HG03103 (cell line): ENCODE measurements around the gene GRB14.
"Not testable (repeated sequence)": the region's sequence is repeated elsewhere in the genome, so short reads cannot be mapped to it uniquely, and the experiment has no call there.

Experiments used
- ATAC-seq: cut with Tn5 transposase; IDR thresholded peaks from one replicate; pipeline ENCODE4 v1.9.1; 2021; ENCODE audit warnings: low read depth; ENCODE audit not compliant: unreplicated experiment

GRB14 gene

GRCh38 chr2:164560902-164561301, 60.4 kb downstream of the GRB14 start:
- no peak for ATAC-seq

- peak; percentile 54 for ATAC-seq
Observed at GRCh38 chr2:164560181-164560792, 61.0 kb downstream of the GRB14 start.

- ATAC-seq = no peak
Observed at GRCh38 chr2:164558450-164558849, 62.8 kb downstream of the GRB14 start.

- no peak for ATAC-seq
Observed at GRCh38 chr2:164554487-164554886, 66.8 kb downstream of the GRB14 start.

- ATAC-seq = no peak
Observed at GRCh38 chr2:164551519-164551918, 69.8 kb downstream of the GRB14 start.

GRCh38 chr2:164549705-164550104, 71.6 kb downstream of the GRB14 start:
- ATAC-seq = not testable (repeated sequence)

GRCh38 chr2:164545484-164545883, 75.8 kb downstream of the GRB14 start:
- no peak for ATAC-seq

GRCh38 chr2:164542581-164543021, 78.7 kb downstream of the GRB14 start:
- ATAC-seq = no peak

GRCh38 chr2:164538240-164538866, 82.9 kb downstream of the GRB14 start:
- ATAC-seq = peak; percentile 77

- no peak for ATAC-seq
Observed at GRCh38 chr2:164535280-164536025, 85.8 kb downstream of the GRB14 start.

- ATAC-seq = no peak
Observed at GRCh38 chr2:164530464-164530863, 90.8 kb downstream of the GRB14 start.

- ATAC-seq = no peak
Observed at GRCh38 chr2:164523726-164524125, 97.6 kb downstream of the GRB14 start.

GRCh38 chr2:164523009-164523408, 98.3 kb downstream of the GRB14 start:
- ATAC-seq = no peak

- ATAC-seq = no peak
Observed at GRCh38 chr2:164522561-164522981, 98.7 kb downstream of the GRB14 start.

GRCh38 chr2:164515734-164516133, 105.5 kb downstream of the GRB14 start:
- ATAC-seq = no peak

GRCh38 chr2:164515030-164515429, 106.3 kb downstream of the GRB14 start:
- no peak for ATAC-seq

- no peak for ATAC-seq
Observed at GRCh38 chr2:164514491-164514890, 106.8 kb downstream of the GRB14 start.

- no peak for ATAC-seq
Observed at GRCh38 chr2:164512871-164513270, 108.4 kb downstream of the GRB14 start.

- no peak for ATAC-seq
Observed at GRCh38 chr2:164511738-164512137, 109.5 kb downstream of the GRB14 start.

GRCh38 chr2:164510895-164511294, 110.4 kb downstream of the GRB14 start:
- ATAC-seq = no peak

GRCh38 chr2:164509137-164509877, 112.0 kb downstream of the GRB14 start:
- ATAC-seq = no peak
